Esophagus squamous epithelium (tissue), 4 donors: Measurements from ENCODE around the gene IFNGR2.

Source experiments
- POLR2A ChIP-seq, 4 donors: fragments of 450-650 bp; IDR thresholded peaks; one replicate each; pipeline ENCODE4 v1.6.1; 2017; ENCODE audit warnings: antibody characterized with exemption in 4 of 4, mild to moderate bottlenecking in 4 of 4, moderate library complexity in 3 of 4
- TF ChIP-seq, protein P1 (sequence below), 6 experiments: fragments of 450-650 bp in 4 of 6; fragments of 200-600 bp in 2 of 6; sonication (generic) in 2 of 6; IDR thresholded peaks; one replicate each; pipeline ENCODE4 v1.5.1; 2016 to 2019; ENCODE audit warnings: antibody characterized with exemption in 6 of 6, mild to moderate bottlenecking in 4 of 6, moderate library complexity in 4 of 6

DNA sequence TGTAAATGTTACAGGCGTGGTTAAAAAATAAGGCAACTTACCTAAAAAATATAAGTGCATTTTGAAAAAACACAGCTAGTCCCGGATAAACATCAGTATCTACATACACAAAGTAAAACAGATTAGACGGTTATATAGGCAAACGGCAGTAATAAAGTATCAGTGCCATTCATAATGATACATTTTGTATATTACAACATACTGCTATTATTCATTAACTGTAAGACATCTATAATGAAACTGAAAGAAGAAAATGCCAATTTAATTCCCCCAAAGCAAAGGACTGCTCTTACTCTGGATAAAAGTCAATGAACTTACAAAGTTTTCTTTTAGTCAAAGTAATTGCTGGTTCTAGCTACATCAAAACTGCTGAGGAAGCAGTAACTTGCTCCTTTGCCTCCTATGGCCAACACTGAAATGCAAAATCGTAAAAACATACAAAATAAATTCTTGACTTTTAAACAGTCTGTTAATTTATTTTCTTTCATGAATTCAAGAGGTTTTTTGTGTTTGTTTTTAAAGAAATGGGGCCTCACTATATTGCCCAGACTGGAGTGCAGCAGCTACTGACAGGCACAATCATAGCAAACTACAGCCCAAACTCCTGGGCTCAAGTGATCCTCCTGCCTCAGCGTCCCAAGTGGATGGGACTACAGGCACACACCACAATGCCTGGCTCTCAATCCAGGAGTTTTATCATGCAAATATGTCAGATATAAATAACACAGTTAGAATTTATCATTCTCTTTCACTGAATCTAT lies 52.7 kb downstream of the IFNGR2 start:
- TF ChIP-seq POLR2A (IDR thresholded peaks at IDR 0.05), result no peak
- TF ChIP-seq, protein P1, sequence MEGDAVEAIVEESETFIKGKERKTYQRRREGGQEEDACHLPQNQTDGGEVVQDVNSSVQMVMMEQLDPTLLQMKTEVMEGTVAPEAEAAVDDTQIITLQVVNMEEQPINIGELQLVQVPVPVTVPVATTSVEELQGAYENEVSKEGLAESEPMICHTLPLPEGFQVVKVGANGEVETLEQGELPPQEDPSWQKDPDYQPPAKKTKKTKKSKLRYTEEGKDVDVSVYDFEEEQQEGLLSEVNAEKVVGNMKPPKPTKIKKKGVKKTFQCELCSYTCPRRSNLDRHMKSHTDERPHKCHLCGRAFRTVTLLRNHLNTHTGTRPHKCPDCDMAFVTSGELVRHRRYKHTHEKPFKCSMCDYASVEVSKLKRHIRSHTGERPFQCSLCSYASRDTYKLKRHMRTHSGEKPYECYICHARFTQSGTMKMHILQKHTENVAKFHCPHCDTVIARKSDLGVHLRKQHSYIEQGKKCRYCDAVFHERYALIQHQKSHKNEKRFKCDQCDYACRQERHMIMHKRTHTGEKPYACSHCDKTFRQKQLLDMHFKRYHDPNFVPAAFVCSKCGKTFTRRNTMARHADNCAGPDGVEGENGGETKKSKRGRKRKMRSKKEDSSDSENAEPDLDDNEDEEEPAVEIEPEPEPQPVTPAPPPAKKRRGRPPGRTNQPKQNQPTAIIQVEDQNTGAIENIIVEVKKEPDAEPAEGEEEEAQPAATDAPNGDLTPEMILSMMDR (IDR thresholded peaks at IDR 0.05), result no peak
